ENCODE data around the gene OAF.

The OAF gene

DNA sequence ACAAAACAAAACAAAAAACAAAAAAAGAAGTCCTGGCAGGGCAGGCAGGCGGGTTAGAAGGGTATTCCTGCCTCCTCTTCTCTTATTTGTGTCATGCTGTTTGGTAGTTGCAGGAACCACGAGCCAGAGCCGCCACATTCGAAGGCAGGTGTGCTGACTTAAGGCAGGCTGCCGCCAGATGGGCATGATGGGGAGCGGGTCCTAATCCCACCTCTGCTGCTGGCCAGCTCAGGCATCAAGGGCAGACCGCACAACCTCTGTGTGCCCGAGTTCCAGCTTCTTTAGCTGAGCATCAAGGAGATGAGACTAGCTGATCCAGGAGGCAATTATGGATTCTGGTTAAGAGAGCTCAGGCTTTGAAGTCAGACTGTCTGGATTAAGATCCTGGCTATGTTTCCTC lies 12.1 kb downstream of the OAF start:
- DNase-seq (ENCODE audit: low read depth), result no peak

GRCh38 chr11:120223793-120224192 lies 13.0 kb downstream of the OAF start:
- DNase-seq (ENCODE audit: low read depth), result no peak

DNA sequence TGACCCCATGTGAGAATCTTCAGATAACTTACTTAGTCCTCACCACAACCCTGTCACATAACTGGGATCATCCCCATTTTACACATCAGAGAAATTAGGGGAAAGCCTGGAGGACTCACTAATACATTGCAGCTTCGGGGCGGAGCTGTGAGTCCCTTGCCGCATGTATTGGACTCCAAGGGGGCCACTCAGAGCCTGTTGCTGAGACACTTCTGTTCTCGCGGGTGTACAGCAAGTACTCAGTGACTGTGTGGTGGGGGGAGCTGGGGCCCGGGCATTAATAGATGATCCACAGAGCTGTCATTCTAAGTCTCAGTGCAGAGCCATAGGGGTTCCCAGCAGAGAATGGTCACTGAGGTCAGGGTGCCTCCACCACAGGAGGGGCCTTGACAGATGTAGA lies 13.5 kb downstream of the OAF start:
- DNase-seq (ENCODE audit: low read depth), result no peak

DNA sequence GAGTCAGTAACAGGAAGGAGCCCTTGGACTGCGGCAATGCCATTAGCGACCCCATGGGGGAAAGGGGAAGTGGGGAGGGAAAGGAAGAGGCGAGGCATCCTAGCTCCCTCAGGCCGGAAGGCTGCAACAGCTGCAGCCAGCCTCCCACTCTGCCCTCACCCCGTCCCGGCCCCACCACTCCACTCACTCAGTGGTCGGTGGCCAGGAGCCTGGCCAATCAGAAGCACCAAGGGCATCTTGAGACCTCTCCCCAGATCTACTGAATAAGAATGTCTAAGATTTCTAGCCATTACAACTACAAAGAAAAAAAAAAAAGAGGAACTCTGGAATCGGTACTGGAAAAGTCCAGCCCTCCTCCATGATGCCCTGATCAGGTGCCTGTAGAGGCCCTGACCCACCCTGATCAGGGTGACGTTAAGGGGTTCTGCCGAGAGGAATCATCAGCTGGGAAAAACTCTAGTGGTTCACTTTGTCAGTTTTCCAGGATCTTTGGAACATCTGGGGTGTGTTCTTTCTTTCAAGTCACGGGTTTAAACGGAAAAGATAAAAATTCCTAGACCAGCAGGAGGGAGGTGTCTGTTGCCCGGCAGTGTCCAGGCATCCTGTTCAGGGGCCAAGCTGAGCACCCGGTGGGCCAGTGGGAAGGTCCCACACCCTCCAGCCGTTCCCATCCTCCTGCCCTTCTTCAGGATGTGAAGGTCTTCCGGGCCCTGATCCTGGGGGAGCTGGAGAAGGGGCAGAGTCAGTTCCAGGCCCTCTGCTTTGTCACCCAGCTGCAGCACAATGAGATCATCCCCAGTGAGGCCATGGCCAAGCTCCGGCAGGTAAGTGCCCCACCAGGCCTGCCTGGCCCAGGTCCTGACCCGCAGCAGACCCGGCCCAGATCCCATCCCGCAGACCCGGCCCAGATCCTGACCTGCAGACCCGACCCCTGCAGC lies 14.4 kb downstream of the OAF start:
- DNase-seq (ENCODE audit: low read depth), result no peak

DNA sequence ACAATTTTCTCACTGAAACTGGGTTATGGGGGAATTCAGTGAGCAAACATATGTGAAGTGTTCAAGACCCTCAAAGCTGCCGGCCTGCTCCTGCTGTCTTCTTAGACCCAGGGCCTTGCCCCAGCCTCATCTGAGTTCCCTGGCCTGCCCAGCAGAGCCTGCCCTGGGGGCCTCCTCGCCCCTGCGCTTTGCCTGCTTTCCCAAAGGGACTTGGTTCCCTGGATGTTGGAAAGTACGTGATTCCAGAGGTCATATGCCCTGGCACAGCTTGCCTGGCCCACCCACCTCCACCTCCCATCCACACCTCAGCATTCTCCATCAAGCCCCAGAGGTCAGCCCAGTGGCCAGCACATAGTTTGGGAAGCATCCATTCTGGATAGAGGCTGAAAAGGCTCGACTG lies 15.4 kb downstream of the OAF start:
- DNase-seq (ENCODE audit: low read depth), result no peak

DNA sequence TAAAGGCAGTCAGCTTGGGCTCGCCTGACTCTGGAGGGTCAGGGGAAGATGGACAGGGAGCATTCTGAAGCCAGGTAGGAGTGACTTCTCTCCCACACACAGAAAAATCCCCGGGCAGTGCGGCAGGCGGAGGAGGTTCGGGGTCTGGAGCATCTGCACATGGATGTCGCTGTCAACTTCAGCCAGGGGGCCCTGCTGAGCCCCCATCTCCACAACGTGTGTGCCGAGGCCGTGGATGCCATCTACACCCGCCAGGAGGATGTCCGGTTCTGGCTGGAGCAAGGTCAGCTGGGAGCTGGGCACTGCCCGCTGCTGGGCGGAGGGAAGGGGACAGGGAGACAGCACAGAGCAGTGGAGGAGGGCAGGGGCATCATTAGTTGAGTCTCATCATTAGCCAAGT lies 15.9 kb downstream of the OAF start:
- DNase-seq (ENCODE audit: low read depth), result no peak

- no peak for DNase-seq (ENCODE audit: low read depth)
Measured at GRCh38 chr11:120227228-120227852, 16.5 kb downstream of the OAF start.

- no peak for DNase-seq (ENCODE audit: low read depth)
Measured at GRCh38 chr11:120228794-120229384, 18.1 kb downstream of the OAF start.

- DNase-seq (ENCODE audit: low read depth), result no peak
Measured at GRCh38 chr11:120229451-120230424, 18.9 kb downstream of the OAF start.

- DNase-seq (ENCODE audit: low read depth), result no peak
Measured at GRCh38 chr11:120230433-120231071, 19.7 kb downstream of the OAF start.

DNA sequence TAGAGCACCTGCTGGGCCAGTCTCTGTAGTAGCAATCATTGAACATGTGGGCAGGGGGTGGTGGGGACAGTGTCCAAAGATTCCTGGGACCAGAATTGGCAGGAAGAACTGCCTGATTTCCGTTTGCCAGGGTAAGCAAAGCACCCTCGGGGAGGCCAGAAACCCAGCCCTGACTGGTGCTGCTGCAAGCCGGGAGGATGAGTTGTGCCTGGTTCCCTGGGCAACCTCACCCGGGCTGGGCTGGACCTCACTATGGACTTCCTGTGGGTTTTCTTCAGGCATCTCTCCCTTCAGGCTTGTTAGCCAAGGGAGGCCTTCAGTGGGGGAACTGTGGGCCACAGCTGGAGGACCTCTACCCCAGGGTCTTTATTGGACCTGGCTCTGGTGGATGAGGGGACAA lies 21.1 kb downstream of the OAF start:
- no peak for DNase-seq (ENCODE audit: low read depth)

GRCh38 chr11:120233207-120233803 lies 22.5 kb downstream of the OAF start:
- no peak for DNase-seq (ENCODE audit: low read depth)

GRCh38 chr11:120235024-120235628 lies 24.3 kb downstream of the OAF start:
- DNase-seq (ENCODE audit: low read depth), result no peak

- DNase-seq (ENCODE audit: low read depth), result no peak
Measured at GRCh38 chr11:120236169-120237107, 25.6 kb downstream of the OAF start.

- no peak for DNase-seq (ENCODE audit: low read depth)
Measured at GRCh38 chr11:120238968-120239620, 28.3 kb downstream of the OAF start.

DNA sequence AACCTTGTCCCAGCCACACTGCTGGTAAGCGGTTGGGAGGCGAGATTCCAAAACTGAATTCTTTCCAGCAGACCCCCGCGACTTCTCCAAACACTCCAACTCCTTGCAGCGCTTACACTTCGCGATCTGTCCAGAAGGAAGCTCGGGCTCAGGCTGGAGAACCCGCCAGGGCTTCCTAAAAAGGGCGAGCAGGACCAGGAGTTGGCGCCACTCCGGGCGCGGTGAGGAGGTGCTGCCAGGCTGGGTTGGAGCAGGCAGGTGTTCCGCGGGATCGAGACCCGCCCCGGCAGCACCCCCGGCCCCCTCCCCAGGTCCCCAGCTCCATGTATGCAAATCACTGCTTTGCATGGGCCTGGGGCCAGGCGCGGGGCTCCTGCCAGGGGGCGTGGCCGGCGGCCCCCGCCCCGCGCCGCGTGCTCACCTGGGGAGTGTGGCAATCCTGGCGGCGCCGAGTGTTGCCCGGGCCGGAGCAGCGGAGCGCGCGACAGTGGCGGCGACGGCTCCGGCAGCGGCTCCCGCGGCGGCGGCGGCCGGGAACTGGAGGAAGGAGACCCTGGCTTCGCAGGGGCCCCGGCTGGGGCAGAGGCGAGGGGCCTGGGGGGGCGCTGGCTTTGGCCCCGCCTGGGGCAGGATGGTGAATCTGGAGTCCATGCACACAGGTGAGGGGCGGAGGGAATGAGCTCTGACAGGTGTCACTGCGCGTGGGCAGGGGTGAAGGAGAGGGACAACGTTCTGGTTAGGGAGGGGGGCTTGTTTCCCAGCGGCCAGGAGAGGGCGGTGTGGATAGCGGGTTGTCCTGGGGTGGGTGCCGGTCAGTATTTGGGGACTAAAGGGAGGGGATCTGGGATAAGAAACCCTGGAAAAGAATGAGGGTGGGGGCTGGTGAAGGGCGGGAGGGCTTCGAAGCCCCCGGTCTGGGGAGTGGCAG lies 29.1 kb downstream of the OAF start, which contains the start of gene POU2F3:
POU2F3 (plus strand) TSS at position 428 of the 928 bp plus-strand sequence; CDS start at position 632, 204 bp downstream.
- no peak for DNase-seq (ENCODE audit: low read depth)

DNA sequence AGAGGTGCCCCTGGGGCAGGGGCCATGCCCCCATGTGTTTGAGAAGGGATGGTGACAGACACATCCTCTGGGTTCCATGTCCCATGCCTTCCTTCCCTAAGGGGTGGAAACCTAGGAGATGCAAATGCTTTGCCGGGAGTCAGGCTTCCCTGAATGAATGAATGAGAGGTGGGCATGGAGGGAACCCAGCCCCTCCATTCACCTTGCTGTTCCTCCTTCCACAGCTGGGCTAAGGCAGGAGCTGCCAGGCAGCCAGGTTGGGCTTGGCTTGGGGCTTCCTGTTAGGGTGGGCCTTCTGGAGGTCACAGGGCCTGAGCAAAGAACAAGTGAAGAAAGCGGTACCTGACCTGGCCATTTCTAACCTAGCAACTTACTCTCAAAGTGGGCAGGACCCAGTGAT lies 30.0 kb downstream of the OAF start:
- no peak for DNase-seq (ENCODE audit: low read depth)

DNA sequence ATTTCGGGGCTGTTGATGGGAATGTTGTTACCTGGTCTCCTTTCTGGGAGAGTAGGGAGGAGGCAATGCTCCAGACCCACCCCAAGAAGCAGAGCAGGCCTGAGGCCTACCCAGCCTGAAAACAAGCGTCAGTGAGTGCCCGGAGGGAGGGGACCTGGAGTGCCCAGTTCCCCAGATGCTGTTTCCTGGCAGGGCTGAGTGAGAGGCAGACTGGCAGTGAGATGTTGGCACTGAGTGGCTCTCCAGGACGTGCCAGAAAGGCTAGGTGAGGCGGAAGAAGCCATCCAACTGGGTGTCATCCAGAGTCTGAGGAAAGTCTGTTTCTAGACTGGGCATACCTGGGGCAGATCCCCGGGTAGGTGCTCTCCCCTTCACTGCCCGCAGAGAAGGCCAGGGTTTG lies 30.4 kb downstream of the OAF start:
- no peak for DNase-seq (ENCODE audit: low read depth)
